NCI-H1105 (cell line): Measurements from ENCODE around the gene LGMN.
"Not testable (repeated sequence)": the region's sequence is repeated elsewhere in the genome, so short reads cannot be mapped to it uniquely, and the experiment has no call there.

ENCODE experiments used
- DNase-seq: peaks from one replicate; lab custom pipeline; 2025; lab: John Stamatoyannopoulos, UW

LGMN gene

DNA sequence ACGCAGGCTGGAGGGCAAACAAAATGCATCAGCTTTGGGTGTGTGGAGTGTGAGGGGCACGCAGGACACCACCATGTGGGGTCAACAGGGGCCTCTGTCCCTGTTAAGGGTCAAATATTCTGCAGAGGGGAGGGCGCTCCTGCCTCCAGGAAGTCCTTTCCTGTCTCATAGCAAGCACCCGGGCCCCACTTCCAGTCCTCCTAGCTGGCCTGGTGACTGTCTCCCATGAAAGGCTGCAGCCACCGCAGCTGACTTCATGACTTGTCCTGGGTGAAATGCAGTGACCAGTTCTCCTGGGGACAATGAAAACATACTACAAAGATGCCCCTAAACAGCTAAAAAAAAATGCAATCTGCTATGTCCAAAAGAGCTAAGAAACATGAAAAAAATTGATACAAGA, 53.6 kb downstream of the LGMN start:
- no peak for DNase-seq

GRCh38 chr14:92693998-92694795, 54.2 kb downstream of the LGMN start:
- no peak for DNase-seq

DNA sequence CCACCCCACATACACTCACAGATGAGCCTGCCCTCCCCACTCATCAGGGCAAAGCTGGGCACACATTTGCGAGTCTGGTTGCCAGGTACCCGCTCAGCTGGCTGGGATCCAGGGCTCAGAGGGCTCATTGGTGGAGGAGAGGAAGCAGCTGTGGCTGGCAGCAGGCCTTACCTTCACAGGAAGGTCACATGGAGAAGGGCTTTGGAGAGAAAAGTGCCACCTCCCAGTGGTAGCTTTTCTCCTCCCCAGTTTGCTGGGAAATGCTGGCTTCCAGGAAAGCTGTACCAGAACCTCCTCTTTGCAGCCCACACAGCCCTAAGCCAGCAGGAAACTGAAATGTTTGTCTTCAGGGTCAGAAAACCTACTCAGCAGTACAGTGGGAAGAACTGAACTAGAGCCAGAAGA, 55.6 kb downstream of the LGMN start:
- peak; percentile 98 for DNase-seq

- peak; percentile 73 for DNase-seq
These were observed 58.0 kb downstream of the LGMN start for GRCh38 chr14:92690171-92691011.

- DNase-seq = no peak
These were observed 59.7 kb downstream of the LGMN start for GRCh38 chr14:92688434-92689375.

DNA sequence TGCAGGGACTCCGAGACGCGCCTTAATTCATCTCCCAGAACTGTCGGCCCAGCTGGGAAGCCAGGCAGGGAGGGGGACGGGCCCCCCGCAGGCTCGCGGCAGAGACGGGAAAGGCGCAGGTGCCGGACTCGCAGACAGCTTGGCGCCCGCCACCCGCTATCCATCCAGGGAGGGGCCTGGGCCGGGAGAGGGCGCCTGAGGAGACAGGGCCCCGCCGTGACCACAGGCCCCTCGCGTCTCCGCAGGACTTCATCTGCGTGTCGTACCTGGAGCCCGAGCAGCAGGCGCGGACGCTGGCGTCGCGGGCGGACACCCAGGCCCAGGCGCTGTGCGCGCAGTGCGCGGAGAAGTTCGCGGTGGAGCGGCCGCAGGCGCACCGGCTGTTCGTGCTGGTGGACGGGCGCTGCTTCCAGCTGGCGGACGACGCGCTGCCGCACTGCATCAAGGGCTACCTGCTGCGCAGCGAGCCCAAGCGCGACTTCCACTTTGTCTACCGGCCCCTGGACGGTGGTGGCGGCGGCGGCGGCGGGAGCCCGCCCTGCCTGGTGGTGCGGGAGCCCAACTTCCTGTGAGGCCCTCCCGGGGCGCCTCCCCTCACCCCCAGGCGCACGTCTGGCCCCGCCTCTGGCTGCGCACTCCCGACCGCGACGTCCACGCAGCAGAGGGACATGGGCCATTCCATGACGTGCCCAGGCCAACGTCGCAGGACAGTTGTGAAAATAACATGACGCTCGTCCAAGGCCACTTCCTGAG, 60.6 kb downstream of the LGMN start:
- peak; percentile 49 for DNase-seq

DNA sequence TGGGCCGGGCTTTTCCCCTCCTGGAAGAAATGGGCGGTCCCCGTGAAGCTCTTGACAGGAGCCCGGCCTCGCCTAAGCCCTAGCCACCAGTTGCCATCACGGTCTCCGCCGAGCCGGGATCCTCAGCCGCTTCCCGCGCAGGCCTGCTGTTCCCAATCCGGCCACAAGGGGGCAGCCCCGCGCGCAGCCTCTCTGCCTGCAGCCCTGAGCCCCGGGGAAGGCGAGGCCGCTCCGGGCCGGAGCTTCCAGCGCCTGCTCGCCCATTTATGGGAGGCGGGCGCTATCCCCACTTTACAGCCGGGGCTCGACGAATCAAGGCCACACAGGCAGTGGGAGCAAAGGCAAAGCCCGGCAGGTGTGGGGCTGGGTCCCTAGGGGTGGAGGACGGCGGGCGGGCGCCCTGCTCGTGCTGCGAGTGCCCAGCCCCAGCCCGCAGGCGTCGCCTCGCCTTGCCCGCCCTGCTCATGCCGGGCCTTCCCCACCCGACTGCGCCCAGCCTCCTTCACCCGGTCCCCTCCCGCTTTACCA, 61.5 kb downstream of the LGMN start:
- DNase-seq = peak; percentile 80

DNA sequence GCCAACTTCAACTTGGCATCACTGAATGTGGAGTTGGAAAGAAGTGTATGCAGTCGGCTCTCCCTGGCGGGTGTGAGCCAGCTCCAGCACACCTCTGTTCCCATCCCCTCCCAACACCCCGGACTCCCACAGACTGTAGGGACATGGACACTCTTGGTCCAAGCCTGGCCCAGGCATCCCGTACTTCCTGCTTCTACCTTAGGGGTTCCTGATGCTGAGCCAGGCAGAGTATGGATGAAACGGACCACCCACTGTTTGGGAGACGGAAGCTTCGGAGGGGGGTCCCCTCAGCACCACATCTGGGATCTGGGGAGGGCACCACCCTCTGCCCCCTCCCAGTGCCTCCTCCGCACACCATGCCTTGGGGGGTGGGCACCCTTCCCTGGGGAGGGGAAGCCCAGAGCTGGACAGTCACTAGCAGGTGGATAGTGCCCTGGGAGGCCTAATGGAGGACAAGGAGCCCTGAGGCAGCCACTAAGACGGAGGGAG, 62.0 kb downstream of the LGMN start:
- no peak for DNase-seq

DNA sequence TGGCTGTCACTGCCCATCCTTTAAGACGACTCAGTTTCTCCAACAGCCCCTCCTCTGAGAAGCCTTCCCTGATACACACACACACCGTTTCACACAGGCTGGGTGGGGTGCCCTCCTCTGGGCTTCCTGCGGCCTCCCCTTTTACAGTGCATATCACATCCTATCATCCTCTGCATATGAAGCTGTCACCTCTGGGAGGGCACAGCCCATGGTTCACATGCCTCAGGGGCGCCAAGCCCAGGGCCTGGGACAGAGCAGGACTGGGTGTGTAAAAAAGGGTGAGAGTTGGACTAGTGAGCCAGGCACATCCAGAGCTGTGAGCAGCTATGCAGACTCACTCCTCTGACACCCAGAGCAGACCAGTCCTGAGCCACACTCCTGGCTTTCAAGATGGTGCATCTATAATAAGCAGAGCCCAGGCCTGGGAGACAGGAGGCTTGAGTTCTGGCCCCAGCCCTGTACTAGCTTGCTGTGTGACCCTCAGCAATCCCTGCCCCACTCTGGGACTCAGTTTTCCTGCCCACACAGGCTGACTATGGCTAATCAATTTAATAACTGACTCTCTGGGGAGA, 62.6 kb downstream of the LGMN start:
- no peak for DNase-seq

- no peak for DNase-seq
These were observed 63.4 kb downstream of the LGMN start for GRCh38 chr14:92684801-92685560.

DNA sequence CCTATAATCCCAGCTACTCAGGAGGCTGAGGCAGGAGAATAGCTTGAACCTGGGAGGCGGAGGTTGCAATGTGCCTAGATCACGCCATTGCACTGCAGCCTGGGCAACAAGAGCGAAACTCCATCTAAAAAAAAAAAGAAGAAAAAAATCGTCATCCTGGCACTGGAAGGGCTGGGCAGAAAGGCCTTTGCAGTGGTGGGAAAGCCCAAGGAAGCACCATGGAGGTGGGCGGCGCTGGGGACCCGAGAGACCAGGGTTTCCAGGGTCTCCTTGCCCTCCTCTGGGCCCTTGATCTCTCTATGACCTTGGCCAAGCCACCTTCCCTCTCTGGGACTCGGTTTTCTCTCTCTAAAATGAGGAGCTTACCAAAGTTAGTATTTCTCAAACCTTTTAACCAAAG, 65.4 kb downstream of the LGMN start:
- no peak for DNase-seq

GRCh38 chr14:92680781-92681650, 67.4 kb downstream of the LGMN start:
- no peak for DNase-seq

GRCh38 chr14:92680330-92680729, 68.1 kb downstream of the LGMN start:
- not testable (repeated sequence) for DNase-seq

- DNase-seq = no peak
These were observed 69.2 kb downstream of the LGMN start for GRCh38 chr14:92679246-92679645.

GRCh38 chr14:92678766-92679165, 69.7 kb downstream of the LGMN start:
- no peak for DNase-seq

GRCh38 chr14:92677955-92678354, 70.5 kb downstream of the LGMN start:
- DNase-seq = no peak

GRCh38 chr14:92677087-92677668, 71.2 kb downstream of the LGMN start:
- DNase-seq = no peak

DNA sequence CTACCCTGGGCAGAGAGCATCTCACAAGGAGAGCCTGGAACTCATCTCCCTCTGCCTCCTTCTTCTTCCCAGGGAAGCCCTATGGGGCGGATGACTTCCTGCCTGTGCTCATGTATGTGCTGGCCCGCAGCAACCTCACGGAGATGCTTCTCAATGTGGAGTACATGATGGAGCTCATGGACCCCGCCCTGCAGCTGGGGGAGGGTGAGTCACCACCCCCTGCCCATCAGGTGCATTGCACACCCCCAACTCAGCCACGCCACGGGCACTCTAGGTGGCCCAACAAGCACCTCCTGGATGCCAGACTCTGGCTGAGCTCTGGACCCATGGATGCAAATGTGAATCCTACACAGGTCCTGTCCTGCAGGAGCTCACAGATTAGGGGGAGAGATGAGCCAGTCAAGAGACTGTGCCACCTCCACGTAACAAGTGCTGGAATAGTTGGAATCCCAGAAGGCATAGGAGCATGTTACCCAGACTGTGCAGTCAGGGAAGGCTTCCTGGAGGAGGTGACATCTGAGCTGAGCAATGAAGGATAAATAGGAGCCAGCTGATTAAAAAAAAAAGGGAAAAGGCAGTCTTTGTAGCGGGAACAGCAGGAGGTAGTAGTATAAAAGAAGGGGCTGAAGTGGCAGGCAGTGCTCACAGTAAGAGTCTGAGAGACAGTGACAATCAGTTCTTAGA, 71.9 kb downstream of the LGMN start:
- no peak for DNase-seq
